ENCODE data around the gene TBC1D1.

TBC1D1 gene

DNA sequence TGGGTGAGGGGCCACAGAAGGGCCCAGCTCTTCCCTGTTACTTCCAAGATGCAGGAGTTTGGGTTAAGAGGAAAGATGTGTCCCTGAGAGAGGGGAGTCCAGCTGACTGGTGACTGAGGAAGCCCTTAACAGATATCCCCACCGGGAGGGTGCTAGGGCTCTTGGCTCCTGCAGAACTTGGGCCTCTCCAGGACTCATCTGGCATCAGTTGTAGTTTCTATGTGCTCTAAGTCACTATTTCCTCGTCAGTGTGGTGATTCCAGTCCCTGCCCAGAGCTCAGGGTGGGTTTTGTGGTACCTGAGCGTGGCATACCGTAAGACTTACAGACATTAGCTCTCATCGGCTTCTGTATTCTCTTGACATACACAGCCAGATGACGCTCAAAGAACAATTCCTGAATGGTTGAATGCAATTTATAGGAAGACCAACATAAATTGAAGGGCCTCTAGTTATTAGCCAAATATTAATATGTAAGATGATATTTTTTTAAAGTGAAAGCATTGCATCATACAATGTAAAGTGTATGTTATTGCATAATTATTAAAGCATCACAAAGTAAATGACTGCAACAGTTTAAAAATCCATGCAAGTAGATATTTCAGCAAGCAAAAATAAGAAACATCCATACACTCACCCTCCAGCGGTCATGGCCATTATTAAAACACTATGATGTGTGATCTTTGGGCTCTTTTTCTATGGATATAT, 264.9 kb downstream of the TBC1D1 start:
- no peak for DNase-seq

DNA sequence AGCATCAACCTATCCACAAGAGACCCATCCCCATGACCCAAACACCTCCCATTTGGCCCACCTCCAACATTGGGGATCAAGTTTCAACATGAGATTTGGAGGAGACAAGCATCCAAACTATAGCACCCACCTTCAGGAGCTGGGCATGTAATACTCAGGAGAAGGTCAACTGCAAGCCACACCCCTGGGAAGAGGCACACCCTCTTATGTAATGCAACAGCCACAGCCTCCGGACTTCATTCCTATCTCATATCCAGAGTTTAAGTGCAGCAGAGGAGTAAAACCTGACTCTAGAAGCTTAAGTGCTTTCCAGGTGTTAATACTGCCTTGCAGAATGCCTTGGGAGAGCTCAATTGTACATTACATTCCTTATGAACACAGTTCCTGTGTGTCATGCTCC, 266.7 kb downstream of the TBC1D1 start:
- no peak for DNase-seq

DNA sequence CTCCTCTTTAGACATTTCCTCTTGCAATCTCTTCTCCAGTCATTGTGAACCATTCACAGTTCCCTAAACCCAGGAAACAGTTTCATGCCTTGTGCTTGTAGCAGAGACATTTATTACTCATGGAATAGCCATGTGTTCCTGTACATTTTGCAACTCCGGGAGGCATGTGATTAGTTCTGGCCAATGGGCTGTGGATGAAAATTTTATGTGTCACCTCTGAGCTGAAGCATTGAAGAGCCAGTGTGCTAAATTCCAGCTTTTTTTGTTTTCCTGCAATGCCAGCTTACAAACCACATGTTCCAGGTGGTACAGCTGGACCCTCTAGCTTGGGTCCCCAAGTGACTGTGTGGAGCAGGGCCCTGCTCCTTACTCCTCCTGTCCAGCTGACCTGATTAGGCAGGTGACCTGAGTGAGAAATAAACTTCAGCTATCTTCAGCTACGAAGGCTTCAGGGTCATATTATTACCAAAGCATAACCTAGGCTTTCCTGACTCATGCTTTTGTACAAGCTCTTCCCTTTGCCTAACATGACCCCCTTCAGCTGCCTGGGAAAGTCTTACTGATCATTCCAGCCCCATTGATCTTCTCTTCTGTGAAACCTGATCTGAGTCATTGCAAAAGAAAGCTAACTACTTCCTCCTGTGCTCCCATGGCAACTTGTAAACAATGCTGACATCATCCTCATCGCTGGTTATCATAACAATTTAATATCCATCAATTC, 269.8 kb downstream of the TBC1D1 start:
- no peak for DNase-seq

DNA sequence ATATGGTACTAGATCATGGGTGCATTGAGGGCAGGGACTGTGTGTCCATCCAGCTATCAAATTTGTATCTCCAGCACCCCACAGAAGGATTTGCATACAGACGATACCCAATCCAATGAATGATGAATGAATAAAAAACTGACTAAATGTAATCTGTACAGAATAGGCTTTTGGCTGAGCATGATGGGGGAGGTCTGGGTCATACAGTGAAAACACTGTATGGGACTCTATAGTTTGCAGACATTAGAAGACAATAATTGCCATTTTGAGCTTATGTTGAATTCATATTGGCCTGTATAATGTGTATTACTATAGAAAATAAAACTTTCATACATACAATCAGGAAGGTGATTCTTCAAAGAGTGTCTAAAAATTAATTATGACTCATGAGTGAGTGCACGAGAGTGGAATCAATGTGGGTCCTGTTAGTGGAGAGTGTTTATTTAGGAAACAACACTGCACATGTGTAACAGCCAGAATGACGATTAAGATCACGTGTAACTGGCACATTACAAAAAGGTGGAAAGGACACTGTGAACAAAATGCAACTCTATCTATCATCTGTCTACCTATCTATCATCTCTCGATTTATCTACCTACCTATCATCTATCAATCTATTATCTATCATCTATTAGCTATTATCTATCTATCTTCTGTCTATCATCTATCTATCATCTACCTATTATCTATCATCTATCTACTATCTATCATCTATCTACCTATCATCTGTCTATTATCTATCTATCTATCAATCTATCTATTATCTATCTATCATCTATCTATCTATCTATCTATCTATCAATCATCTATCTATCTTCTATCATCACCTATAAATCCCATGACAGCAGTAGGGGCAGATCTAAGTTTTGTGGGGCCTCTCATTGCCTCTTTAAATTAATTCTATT, 270.6 kb downstream of the TBC1D1 start:
- DNase-seq: no peak

DNA sequence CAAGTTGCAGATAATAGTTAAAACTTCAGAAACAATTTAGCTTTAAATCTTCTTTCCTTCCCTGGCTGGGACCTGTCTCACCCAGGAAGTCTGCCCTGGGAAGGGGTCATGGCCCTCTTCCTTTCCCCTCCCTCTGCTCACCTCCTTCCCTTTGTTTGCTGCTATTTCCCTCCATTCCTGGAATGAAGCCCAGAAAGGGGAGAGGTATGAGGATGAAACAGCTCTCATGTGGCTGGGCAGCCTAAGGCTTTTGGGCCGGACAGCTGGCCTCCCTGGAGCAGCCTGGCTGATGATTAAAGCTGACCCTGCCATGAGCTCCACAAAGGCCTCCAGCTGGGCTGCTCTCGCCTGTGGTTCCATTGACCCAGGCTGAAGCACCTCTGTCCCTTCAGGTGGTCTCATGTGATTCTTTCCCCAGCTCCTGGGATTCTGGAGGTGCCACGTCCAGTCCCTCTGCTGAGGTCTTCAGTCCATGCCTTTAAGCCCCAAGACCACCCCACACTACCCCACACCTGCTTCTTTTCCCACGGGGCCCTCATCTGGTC, 271.4 kb downstream of the TBC1D1 start:
- DNase-seq: no peak

DNA sequence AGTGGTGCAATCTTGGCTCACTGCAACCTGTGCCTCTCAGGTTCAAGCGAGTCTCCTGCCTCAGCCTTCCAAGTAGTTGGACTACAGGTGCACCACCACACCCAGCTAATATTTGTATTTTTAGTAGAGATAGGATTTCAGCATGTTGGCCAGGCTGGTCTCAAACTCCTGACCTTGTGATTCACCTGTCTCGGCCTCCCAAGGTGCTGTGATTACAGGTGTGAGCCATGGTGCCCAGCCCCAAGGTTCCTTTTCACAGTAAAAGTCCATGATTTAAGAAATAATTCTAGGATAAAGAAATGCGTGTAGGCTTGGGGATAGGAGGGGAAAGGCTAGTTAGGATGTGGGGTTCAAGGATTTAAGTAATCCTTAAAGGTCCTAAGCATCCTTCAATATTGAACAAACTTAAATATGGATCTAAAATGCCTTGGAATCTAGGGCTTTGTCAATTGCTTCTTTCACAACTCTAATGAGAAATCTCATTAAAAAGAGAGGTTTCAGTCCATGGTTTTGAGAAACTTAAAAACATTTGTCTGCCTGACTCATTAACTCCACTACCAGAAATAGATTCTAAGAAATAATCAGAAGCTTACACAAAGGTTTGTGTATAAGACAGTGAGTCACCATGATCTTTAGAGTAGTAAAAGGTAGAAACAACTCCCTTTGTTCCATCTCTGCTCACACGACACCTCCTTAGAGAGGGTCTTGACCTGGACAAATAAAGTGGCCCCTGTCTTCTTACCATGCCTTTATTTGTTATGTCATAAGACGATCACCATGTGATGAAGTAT, 272.5 kb downstream of the TBC1D1 start:
- no peak for DNase-seq

DNA sequence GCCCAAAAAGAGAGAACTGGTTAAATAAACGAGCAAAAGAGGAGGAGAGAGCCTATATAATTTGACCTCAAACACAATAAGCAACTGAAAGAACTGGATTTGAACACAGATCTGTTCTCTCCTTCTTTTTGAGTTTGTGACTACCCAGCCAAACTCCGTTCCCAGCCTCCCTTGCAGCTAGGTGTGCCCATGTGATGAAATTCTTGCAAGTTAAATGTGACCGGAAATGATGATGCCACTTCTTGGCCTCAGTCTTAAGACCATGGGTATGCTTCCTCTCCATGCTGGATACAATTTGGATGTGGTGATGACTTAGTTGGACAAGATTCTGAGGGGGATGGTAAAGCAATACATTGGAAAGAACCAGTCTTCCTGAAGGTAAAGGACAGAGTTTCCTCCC, 273.5 kb downstream of the TBC1D1 start:
- no peak for DNase-seq

DNA sequence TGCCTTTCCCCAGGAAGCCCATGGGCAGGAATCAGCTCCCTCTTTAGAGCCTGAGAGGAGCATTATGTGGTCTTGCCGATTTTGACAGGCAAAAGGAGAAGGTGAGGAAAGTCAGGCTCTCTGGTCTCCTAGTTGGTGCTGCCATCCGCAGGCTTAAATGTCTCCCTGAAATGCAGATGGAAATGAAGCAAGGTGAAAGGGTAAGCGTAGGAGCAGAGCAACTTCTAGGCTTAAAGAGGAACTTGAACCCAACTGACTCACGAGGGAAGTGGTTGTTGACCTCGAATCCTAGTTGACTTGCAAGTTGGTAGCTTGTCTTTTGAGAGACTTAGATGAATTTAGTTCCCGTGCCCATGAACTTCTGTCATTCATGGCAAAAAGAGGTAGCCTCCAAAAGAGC, 275.2 kb downstream of the TBC1D1 start:
- DNase-seq: no peak

DNA sequence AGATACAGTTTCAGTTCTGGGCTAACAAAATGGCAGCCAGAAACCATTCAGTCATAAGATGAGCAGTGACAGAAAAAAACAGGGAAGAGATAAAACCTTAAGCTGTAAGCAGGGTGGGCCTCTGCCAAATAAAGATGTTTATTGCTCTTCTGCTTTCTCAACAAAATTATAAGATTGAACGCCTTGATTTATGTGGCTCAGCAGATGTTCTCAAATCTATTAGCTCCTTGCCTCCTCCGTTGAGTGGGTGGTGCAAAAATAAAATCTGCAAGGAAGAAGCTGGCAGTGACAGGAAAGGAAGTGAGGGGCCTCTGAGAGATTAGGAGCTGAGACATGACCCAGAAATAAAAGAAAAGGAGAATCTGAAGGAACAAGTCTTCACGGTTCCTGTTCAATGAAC, 275.9 kb downstream of the TBC1D1 start:
- DNase-seq: no peak

DNA sequence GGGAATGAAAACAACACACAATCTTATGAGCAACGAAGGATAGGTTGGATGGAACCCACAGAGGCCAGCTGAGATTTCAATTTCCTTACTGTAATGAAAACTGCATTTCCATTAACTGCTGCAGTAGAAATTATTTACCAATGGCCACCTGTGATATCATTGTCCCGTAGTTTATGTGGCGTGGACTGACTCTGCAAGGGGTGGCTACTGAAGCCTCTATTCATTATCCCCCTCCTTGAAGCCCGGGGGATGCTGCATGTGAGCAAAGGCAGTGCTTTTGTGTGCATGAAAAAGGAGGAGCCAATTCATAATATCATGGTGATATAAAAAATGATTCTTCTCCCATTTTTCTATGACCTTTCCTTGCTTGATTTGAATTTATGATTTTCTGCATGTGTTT, 277.1 kb downstream of the TBC1D1 start:
- DNase-seq: no peak

DNA sequence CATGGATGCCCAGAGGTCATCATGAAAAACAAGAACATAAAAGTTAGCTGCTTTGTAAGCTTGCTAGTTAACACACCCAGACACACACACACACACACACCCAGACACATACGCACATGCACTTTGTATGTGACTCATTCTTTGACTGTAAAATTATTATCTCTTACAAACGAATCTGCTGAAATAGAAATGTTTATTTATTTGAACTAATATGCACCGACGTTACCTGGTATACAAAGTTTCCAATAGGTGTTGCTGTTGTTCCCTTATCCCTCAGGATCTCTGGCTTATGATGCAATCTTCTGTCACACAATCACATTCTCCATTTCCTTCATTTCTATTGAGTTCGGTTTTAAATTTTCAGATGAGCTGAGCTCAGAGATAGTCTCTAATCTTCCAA, 278.6 kb downstream of the TBC1D1 start:
- no peak for DNase-seq

DNA sequence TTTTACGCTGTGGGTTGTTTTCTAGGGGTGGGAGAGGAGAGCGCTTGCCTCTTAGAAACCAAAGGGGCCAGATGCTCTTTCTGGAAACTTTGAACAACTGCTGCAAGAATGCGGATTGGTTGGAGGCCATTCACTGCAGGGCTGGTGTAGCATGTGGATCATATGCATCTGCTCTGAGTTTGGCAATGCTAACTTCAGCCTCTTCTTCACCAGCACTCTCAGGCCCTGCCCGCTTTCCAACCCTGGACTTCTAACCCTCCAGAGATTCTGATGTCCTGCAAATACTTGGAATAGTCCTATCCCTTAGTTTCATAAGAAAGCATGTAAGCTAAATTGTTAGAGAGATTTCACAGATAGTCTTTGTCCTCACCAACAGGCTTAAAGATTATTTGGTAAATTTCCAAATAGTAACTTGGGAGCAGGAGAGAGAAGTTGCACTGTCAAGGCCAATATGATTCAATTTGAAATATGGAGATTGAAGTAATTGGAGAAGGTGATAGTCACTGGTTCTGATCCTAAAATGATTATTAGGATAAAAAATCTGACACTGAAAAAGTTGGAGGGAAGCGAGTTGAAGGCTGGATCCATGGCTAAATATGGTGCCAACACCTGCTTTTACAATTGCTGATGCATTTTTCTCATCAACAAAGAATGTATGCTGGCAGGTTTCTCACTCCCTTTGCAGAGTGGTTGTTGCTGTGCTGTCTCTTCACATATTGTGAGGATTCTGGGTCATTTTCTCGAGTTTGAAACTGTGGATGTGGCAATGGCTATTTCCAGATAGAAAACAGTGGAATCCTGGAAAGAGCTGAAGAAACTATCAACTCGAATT, 279.7 kb downstream of the TBC1D1 start:
- peak; percentile 67 for DNase-seq

DNA sequence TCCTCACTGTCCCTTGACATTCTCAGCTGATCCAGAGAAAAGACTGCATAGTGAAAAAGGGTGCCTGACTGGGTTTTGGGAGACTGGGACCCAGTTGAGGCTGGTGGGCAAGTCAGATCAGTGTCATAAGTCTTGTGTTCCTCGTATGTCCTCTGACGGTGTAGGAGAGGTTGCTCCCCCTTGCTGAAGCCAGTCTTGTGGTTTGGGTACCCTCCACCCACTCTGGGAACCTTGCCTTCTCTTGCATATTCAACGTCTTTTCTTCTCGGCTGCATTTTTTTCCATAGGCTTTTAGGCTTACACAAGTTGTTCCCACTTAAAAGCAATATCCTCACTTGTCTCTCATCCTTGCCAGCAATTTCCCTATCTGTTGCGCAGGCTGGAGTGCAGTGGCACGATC, 281.2 kb downstream of the TBC1D1 start:
- no peak for DNase-seq

DNA sequence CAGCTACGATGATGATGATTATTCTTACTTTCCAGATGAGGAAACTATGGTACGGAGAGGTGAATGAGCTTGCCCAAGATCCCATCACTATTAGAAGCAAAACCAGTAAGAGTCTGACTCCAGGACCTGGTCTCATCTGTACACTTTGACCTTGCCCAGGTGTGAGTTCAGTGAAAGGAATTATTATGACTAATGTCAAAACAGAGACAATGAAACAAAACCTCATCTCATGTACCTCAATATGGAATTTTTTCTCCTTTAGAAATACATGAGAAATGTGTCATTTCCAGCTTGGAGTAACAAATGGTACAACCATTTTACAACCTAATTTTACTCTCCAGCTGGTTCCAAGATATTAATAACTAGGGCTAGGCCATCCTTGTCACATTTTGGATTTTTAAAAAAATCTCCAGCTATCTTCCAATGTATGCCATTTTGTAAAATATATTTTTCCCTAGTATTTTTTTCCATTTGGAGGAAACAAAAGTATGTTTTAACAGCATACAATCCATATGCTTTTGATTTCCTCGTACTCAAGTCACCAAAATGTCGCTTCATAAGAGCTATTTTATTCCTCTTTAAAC, 283.1 kb downstream of the TBC1D1 start:
- no peak for DNase-seq

DNA sequence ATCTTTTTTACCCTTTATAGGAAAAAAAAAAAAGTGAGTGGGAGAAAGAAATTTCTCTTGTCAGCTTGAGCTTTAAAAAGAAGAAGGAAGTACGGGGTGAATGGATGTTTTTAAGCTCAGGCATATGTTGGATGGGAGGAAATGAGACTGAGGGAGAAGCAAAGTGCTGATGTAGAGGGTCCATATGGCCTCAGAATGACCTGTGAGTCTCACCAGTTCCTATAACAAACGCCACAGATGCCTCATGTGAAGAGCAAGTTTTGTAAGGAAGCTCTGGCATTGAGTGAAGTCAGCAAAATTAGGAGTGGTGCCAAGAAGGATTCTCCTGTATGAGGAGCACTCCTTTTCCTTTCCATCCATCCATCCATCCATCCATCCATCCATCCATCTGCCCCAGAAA, 283.9 kb downstream of the TBC1D1 start:
- no peak for DNase-seq

DNA sequence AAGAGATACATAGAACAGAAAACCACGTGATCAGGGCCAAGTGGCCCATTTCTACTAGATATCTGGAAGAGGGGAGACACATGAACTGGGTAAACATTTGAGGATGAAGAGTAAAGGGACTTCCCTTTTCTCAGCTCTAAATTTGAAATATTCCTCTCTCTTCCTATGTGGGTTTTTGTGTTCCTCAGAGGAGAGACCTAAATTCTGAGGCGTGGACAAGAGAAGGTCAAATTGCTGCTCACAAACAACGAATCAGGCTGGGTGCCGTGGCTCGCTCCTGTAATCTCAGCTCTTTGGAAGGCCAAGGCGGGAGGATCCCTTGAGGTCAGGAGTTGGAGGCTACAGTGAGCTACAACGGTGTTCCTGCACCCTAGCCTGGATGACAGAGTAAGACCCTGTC, 285.3 kb downstream of the TBC1D1 start:
- DNase-seq: no peak

DNA sequence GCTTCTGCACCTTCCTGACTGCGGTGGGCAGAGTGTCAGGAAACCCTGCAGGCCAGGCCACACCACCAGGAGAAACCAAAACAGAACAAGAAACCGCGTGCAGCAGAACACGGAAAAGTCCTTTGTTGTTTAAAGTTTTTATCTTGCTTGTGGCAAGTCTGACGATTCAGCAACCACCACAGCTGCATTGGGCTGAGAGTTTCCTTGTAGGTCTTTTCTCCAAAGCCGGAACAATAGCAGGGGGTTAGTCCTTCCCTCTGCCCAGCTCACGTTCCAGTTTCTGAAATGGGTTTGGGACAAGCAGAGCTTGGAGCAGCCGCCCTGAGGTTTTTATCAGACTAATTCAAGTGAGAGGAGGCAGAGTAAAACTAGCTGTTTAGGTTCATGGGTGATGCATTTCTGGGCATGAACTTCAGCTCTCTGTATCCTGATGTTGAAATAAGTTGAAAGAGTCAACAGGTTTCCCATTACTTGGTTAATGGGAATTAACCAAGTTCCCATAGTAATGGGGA, 286.2 kb downstream of the TBC1D1 start:
- DNase-seq: no peak

DNA sequence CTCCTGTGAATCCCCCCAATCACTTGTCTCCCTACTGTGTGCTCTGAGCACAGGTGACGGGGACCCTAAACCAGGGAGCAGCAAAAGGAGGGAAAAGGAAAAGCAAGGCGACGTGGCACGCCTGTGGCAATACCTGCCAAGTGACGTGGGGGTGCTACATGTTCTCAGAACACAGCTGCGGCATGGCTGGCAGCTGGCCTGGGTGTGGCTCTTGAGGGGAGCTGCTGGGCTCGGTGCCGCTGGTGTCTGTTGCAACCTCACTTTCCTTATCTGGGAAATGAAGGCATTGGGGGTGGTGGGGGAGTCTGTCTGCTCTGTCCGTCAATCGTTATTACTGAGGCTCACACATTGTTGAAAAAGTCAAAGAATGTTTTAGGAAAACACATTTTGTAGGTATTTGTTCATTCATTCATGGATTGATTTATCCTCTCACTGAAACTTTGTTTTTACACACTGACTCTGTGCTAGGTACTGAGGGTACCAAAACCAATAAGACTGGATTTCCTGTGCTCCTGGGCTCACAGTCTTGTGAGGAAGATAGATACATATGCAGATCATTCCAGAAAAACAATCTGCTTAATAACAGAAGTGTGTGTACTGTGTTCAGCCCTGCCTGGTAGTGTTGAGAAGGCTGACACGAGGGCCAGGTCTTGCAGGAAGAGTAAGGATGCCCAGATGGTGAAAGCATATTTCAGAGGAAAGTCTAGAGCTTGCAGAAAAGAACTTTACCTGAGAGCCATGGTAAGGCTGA, 286.9 kb downstream of the TBC1D1 start:
- DNase-seq: no peak

DNA sequence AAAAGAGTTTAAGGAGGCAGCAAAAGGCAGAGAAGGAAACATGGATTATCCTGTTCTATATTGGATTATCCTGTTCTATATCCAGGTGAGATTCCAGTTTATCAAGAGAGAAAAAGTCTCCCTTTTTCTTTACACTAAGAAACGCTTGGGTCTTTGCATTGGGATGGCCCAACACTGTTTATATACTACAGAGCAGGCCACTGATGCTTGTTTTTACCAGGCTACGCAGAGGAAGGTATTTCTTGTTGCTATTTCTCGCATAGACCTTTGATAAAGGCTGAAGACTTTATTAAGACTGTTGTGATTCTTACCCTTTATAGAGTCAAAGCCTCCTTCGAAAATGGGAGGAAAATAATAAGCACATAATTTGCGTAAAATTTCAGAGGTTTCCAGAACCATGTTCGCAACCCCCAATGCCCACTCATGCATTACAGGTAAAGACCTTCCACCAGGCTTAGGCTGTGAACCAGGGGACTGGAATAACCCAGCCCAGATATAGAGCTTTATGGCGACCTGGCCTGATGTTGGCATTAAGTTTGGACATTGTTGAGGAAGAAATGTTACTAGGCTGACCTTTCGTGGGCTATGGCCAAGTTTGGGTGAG, 287.6 kb downstream of the TBC1D1 start:
- DNase-seq: no peak
